Smooth muscle cell (in vitro differentiated cells): ENCODE results near the gene MSRB3. TPM values are rescaled to one million over a fixed set of nuclear protein-coding genes. Genes with fewer than 3 reads are reported as not detected.

Experiments
- DNase-seq: peaks from one replicate; lab custom pipeline; 2025; ENCODE audit not compliant: unreplicated experiment; lab: John Stamatoyannopoulos, UW
- H2AFZ ChIP-seq: fragments of 200-600 bp; sonication (generic); 2 replicates; pipeline ENCODE4 v1.6.0; 2016; ENCODE audit warnings: antibody characterized with exemption, low read depth, mild to moderate bottlenecking
- H3F3A ChIP-seq: fragments of 200-600 bp; sonication (generic); 2 replicates; pipeline ENCODE4 v1.6.0; 2017; ENCODE audit warnings: antibody characterized with exemption, low read depth
- H3K27ac ChIP-seq: fragments of 200-600 bp; sonication (generic); 2 replicates; pipeline ENCODE4 v1.5.1; 2016; ENCODE audit warnings: low read depth, mild to moderate bottlenecking
- H3K27me3 ChIP-seq: fragments of 200-600 bp; sonication (generic); 2 replicates; pipeline ENCODE4 v1.6.1; 2016; ENCODE audit warnings: low read depth, mild to moderate bottlenecking
- H3K36me3 ChIP-seq: fragments of 200-600 bp; sonication (generic); 2 replicates; pipeline ENCODE4 v1.5.1; 2016; ENCODE audit warnings: low read depth
- H3K4me1 ChIP-seq: fragments of 200-600 bp; sonication (generic); 2 replicates; pipeline ENCODE4 v1.5.1; 2016; ENCODE audit warnings: low read depth
- H3K4me2 ChIP-seq: fragments of 200-600 bp; sonication (generic); 2 replicates; pipeline ENCODE4 v1.6.0; 2016; ENCODE audit warnings: mild to moderate bottlenecking
- H3K4me3 ChIP-seq: fragments of 200-600 bp; sonication (generic); 2 replicates; pipeline ENCODE4 v1.5.1; 2016; ENCODE audit warnings: mild to moderate bottlenecking
- H3K79me2 ChIP-seq: fragments of 200-600 bp; sonication (generic); 2 replicates; pipeline ENCODE4 v1.6.0; 2016; ENCODE audit warnings: low read depth, mild to moderate bottlenecking
- H3K9ac ChIP-seq: fragments of 200-600 bp; sonication (generic); 2 replicates; pipeline ENCODE4 v1.6.0; 2016; ENCODE audit warnings: low read depth
- H3K9me3 ChIP-seq: fragments of 200-600 bp; sonication (generic); replicated peaks from 2 replicates; pipeline ENCODE4 v1.5.1; 2016; ENCODE audit warnings: low read depth
- H4K20me1 ChIP-seq: fragments of 200-600 bp; sonication (generic); 2 replicates; pipeline ENCODE4 v1.6.0; 2016; ENCODE audit warnings: low read depth
- CTCF ChIP-seq: fragments of 200-600 bp; sonication (generic); IDR thresholded peaks from 2 replicates; pipeline ENCODE4 v1.5.1; 2017; ENCODE audit warnings: borderline replicate concordance, mild to moderate bottlenecking, antibody characterized with exemption; ENCODE audit not compliant: insufficient read depth, poor library complexity, severe bottlenecking
- WGBS: methylation state at CpG from one replicate; pipeline ENCODE4 v1.1.7; 2016; ENCODE audit warnings: low lambda C conversion rate; 5-methylcytosine and 5-hydroxymethylcytosine counted together
- polyA plus RNA-seq: library from polyadenylated mRNA; unstranded; fragments of >200 nt; fragmentation: Nextera tagmentation; extraction: Ambion mirVana; gene quantifications from 2 replicates; pipeline ENCODE4 v1.2.1, GENCODE V29; 2016
- total RNA-seq: library from RNA; depleted of rRNA; stranded (reverse); fragments of >200 nt; gene quantifications from 2 replicates; pipeline ENCODE4 v1.2.3, GENCODE V29; 2014

MSRB3 gene
- total and polyA plus RNA-seq, 2 experiments from 2014 or later: 63.1 to 107 TPM

- Histone ChIP-seq H3K27ac (no peak overlapping the region), H3K79me2 (no peaks in the 10 kb centered on the region), H3K4me1 (peaks cover 12% of the 10 kb centered on the region), H3K4me2 (no peak overlapping the region), H2AFZ (no peak overlapping the region), H3K36me3 (peaks cover 3% of the 10 kb centered on the region), H3K4me3 (no peak overlapping the region), H3K9ac (no peak overlapping the region), H3K27me3 (no peaks in the 10 kb centered on the region), H4K20me1 (no peaks in the 10 kb centered on the region), H3K9me3 (no peaks in the 10 kb centered on the region), H3F3A (peaks cover 36% of the 10 kb centered on the region)
- no peak for DNase-seq
- TF ChIP-seq CTCF: no peak
- 96% methylated on average over 8 of the region's 8 CpGs for WGBS
Measured at GRCh38 chr12:65331456-65331855, 53.0 kb downstream of the MSRB3 start.

GRCh38 chr12:65333649-65334048, 55.2 kb downstream of the MSRB3 start:
- no peak for TF ChIP-seq CTCF
- Histone ChIP-seq H2AFZ (no peak overlapping the region), H3F3A (peaks cover 40% of the 10 kb centered on the region), H3K27me3 (no peaks in the 10 kb centered on the region), H3K79me2 (no peaks in the 10 kb centered on the region), H4K20me1 (no peaks in the 10 kb centered on the region), H3K36me3 (peaks cover 3% of the 10 kb centered on the region), H3K9me3 (no peaks in the 10 kb centered on the region), H3K9ac (no peak overlapping the region), H3K4me3 (no peak overlapping the region), H3K4me2 (no peak overlapping the region), H3K27ac (peak overlapping the region; percentile 94), H3K4me1 (peaks cover 15% of the 10 kb centered on the region)
- 76% methylated on average over 5 of the region's 5 CpGs for WGBS
- DNase-seq: no peak

- H2AFZ ChIP-seq: no peak overlapping the region
- H3K9me3 ChIP-seq: no peaks in the 10 kb centered on the region
- H3K9ac ChIP-seq: no peak overlapping the region
- H3K4me2 ChIP-seq: peak overlapping the region; percentile 83
- H3K4me3 ChIP-seq: no peak overlapping the region
- H4K20me1 ChIP-seq: no peaks in the 10 kb centered on the region
- no peaks in the 10 kb centered on the region for H3K36me3 ChIP-seq
- DNase-seq: no peak
- H3K4me1 ChIP-seq: peaks cover 15% of the 10 kb centered on the region
- TF ChIP-seq CTCF: no peak
- no peaks in the 10 kb centered on the region for H3K79me2 ChIP-seq
- peak overlapping the region; percentile 94 for H3K27ac ChIP-seq
- H3K27me3 ChIP-seq: no peaks in the 10 kb centered on the region
- H3F3A ChIP-seq: peaks cover 40% of the 10 kb centered on the region
Measured at GRCh38 chr12:65334521-65334920, 56.0 kb downstream of the MSRB3 start.

- peaks cover 15% of the 10 kb centered on the region for H3K4me1 ChIP-seq
- H3K27me3 ChIP-seq: no peaks in the 10 kb centered on the region
- H3K27ac ChIP-seq: peak overlapping the region; percentile 94
- no peaks in the 10 kb centered on the region for H3K36me3 ChIP-seq
- no peaks in the 10 kb centered on the region for H4K20me1 ChIP-seq
- TF ChIP-seq CTCF: no peak
- peak overlapping the region; percentile 27 for H3K4me3 ChIP-seq
- H2AFZ ChIP-seq: no peak overlapping the region
- no peaks in the 10 kb centered on the region for H3K9me3 ChIP-seq
- no peaks in the 10 kb centered on the region for H3K79me2 ChIP-seq
- DNase-seq: no peak
- WGBS: 14% methylated on average over 5 of the region's 5 CpGs
- peak overlapping the region; percentile 63 for H3K9ac ChIP-seq
- H3K4me2 ChIP-seq: peak overlapping the region; percentile 83
- peaks cover 40% of the 10 kb centered on the region for H3F3A ChIP-seq
Measured at GRCh38 chr12:65335021-65335714, 56.7 kb downstream of the MSRB3 start.
